ENCODE measurements around the gene POLR3A.

POLR3A gene

DNA sequence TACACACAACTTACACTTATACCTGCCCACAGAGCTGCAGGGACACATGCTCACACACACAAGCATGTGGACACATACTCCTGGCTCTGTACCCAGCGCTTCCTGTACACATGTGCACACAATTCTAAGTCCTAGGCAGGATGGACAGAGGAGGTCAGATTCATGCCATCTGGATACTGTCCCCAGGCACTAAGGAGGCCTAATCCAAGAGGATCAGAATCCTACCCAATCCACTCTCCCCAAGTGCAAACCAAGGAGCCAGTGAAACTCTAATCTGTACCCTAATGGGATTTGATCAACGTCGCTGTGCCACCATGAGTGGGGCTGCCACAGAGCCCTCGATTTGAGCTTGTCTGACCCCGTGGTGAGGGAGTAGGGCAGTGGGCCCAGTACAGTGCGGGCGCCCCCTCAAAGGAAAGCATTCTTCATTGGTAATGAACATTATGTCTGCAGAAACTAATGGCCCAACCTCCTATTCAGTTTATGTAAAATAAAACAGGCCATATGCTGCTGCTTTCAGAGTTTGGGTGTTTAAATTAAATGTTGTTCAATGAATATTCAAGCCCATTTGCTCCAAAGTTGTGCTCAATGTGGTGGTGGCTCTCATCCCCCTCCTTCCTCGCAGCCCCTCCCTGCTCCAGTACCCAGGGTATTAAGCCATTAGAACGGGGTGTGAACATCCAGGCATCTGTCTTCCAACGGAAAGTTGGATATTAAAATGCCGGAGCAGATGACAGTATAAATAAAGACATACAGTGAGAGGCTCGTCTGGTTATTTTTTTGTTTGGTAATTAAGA is 30.8 kb upstream of the POLR3A start:
- TF ChIP-seq, protein P1, sequence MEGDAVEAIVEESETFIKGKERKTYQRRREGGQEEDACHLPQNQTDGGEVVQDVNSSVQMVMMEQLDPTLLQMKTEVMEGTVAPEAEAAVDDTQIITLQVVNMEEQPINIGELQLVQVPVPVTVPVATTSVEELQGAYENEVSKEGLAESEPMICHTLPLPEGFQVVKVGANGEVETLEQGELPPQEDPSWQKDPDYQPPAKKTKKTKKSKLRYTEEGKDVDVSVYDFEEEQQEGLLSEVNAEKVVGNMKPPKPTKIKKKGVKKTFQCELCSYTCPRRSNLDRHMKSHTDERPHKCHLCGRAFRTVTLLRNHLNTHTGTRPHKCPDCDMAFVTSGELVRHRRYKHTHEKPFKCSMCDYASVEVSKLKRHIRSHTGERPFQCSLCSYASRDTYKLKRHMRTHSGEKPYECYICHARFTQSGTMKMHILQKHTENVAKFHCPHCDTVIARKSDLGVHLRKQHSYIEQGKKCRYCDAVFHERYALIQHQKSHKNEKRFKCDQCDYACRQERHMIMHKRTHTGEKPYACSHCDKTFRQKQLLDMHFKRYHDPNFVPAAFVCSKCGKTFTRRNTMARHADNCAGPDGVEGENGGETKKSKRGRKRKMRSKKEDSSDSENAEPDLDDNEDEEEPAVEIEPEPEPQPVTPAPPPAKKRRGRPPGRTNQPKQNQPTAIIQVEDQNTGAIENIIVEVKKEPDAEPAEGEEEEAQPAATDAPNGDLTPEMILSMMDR (IDR thresholded peaks at IDR 0.05; ENCODE audit: control insufficient read depth, extremely low read depth, insufficient read depth): no peak
- DNase-seq (ENCODE audit: low read depth): no peak
- H3K4me3 ChIP-seq (ENCODE audit: low read depth, low read length): no peak overlapping the region

DNA sequence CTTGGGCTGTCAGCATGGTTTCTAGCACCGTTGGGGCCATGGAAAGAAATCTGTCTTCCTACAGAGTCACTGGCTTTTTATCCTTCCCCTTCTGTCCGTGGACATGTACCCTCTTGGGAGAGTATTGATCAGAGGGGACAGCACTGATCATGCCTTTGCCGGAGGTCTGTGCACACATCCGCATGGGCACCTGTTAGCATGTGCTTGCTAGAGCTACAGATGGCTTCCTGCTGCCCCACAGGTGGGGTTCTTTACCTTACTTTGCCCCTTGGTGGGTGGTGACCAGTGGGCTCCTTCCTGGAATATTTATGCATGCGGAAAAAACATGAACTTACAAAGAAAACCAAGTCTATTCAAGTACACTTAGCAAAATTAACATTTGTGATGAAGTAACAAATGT is 29.2 kb upstream of the POLR3A start:
- no peak overlapping the region for H3K4me3 ChIP-seq (ENCODE audit: low read depth, low read length)
- DNase-seq (ENCODE audit: low read depth): no peak
- TF ChIP-seq, protein P1 (IDR thresholded peaks at IDR 0.05; ENCODE audit: control insufficient read depth, extremely low read depth, insufficient read depth): no peak

DNA sequence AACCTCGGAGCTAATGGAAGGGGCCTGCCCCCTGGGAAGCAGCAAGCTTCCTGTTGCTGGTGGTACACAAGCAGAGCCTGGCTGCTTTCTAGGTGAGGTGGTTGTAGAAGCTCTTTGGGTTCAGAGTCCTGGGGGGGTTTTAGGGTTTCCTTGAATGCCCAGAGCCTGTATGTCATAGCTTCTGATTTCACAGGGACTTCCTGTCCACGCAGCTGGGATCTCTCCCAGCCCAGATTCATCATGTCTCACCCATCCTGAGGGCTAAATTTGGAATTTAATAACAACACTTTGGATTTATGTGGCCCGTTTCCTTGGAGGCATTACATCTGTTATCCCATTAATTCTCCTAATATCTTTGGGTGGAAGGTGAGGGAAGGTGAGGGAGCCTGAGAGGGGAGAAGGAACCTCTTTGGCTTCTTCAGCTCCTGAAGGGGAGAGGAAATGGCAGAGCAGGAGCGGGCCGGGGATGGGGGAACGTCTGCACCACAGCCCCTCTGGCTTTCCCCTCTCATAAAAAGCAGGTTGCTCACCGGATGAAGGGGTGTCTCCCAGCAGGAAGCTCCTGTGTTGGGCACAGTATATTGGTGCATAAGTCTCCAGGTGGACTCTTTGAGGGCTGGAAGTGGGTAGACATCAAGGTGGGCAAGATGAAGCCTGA is 24.0 kb upstream of the POLR3A start:
- no peak overlapping the region for H3K4me3 ChIP-seq (ENCODE audit: low read depth, low read length)
- no peak for DNase-seq (ENCODE audit: low read depth)

DNA sequence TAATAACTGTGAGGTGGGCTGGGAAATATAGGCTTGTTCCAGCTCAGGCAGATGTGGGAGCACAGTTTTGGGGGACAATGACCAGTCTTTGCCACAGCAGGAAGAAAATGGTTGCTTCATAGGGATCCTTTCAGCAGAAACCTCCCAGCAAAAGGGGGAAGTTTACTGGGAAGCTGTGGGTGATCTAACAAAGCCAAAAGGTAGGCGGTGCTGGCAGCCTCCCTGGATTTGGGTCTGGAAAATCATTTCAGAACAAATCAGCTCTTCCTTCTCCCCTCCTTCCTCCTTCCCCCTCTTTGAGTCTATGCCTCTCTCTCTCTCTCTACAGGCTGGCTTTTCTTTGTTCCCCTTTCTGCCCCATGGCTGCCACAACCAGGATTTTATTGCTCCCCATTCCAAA is 20.5 kb upstream of the POLR3A start:
- DNase-seq (ENCODE audit: low read depth): no peak
- TF ChIP-seq, protein P1 (IDR thresholded peaks at IDR 0.05; ENCODE audit: control insufficient read depth, extremely low read depth, insufficient read depth): no peak
- no peak overlapping the region for H3K4me3 ChIP-seq (ENCODE audit: low read depth, low read length)

More for the DNA sequence above, 24.0 kb upstream of the POLR3A start:
- TF ChIP-seq, protein P1 (IDR thresholded peaks at IDR 0.05; ENCODE audit: control insufficient read depth, extremely low read depth, insufficient read depth): no peak

DNA sequence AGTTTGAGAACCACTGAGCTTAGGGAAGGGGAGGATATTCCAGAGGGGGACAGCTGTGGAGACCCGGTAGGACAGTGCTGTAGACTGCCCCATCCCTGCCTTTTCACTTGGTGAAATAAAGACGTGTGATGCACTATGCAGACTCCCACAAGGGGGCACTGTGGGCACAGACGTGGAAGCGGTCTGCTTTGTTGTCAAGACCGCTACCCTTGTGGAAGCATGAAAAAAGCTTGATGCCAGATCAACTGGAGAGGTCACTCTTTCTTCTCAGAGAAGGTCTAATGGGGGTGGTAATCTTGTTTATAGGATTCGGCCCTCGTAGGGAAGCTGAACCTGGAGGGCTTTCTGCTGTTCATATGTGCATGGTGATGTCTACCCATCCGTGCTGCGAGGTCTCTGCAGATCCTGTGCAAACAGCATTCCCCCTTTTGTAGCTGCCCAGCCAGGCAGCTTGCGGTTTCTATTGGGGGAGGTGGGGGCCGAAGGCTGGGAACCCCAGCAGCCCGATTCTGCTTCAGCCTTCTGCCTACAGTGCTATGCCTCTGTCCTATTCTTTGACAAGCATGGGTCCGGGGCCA is 18.1 kb upstream of the POLR3A start:
- peak; percentile 73 for DNase-seq (ENCODE audit: low read depth)
- H3K4me3 ChIP-seq (ENCODE audit: low read depth, low read length): no peak overlapping the region
- TF ChIP-seq, protein P1 (IDR thresholded peaks at IDR 0.05; ENCODE audit: control insufficient read depth, extremely low read depth, insufficient read depth): peak; percentile 98

DNA sequence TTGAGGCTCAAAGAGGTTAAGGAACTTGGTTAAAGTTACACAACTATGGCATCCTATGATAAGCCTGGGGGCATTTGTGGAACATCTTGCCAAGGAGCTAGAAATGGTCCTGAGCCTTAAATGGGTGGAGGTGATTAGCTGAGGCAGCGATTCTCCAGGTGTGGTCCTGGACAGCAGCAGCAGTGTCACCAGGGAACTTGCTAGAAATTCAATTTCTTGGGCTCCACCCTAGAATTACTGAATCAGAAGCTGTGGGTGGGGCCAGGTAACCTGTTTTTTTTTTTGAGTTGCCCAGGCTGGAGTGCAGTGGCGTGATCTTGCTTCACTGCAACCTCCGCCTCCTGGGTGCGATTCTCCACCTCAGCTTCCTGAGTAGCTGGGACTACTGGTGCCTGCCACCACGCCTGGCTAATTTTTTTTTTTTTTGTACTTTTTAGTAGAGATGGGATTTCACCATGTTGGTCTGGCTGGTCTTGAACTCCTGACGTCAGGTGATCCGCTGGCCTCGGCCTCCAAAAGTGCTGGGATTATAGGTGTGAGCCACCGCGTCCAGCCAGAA is 17.5 kb upstream of the POLR3A start:
- TF ChIP-seq, protein P1 (IDR thresholded peaks at IDR 0.05; ENCODE audit: control insufficient read depth, extremely low read depth, insufficient read depth): no peak
- no peak overlapping the region for H3K4me3 ChIP-seq (ENCODE audit: low read depth, low read length)
- no peak for DNase-seq (ENCODE audit: low read depth)
